ENCODE data around the gene MAP3K20.
A peak's percentile ranks its signal among the peaks of the same experiment; 100 is the strongest.
"Not testable (repeated sequence)": the region's sequence is repeated elsewhere in the genome, so short reads cannot be mapped to it uniquely, and the experiment has no call there.

The MAP3K20 gene

GRCh38 chr2:173249661-173250641, 174.3 kb downstream of the MAP3K20 start:
- no peak overlapping the region for H3K27ac ChIP-seq (ENCODE audit: low read length)
- DNase-seq (ENCODE audit: low read depth, low spot score): no peak
- no CpG with 5 or more reads among the region's 8 CpGs for WGBS (ENCODE audit: insufficient coverage, insufficient read length)
- no peaks in the 10 kb centered on the region for H3K36me3 ChIP-seq (ENCODE audit: control insufficient read depth, insufficient read depth, low read length)
- H3K4me3 ChIP-seq (ENCODE audit: low read length): no peak overlapping the region
- H3K4me1 ChIP-seq (ENCODE audit: control insufficient read depth, insufficient read depth, low read length): peaks cover 6% of the 10 kb centered on the region
- no peaks in the 10 kb centered on the region for H3K27me3 ChIP-seq (ENCODE audit: control insufficient read depth, insufficient read depth, low read length)
- H3K9me3 ChIP-seq (ENCODE audit: control insufficient read depth, insufficient read depth, low read length): no peaks in the 10 kb centered on the region

GRCh38 chr2:173251225-173251624, 175.6 kb downstream of the MAP3K20 start:
- H3K36me3 ChIP-seq (ENCODE audit: control insufficient read depth, insufficient read depth, low read length): no peaks in the 10 kb centered on the region
- no peak overlapping the region for H3K27ac ChIP-seq (ENCODE audit: low read length)
- WGBS (ENCODE audit: insufficient coverage, insufficient read length): no CpG with 5 or more reads among the region's 2 CpGs
- no peaks in the 10 kb centered on the region for H3K27me3 ChIP-seq (ENCODE audit: control insufficient read depth, insufficient read depth, low read length)
- DNase-seq (ENCODE audit: low read depth, low spot score): no peak
- H3K4me1 ChIP-seq (ENCODE audit: control insufficient read depth, insufficient read depth, low read length): peaks cover 6% of the 10 kb centered on the region
- no peaks in the 10 kb centered on the region for H3K9me3 ChIP-seq (ENCODE audit: control insufficient read depth, insufficient read depth, low read length)
- H3K4me3 ChIP-seq (ENCODE audit: low read length): no peak overlapping the region

- Histone ChIP-seq H3K4me1 (ENCODE audit: control insufficient read depth, insufficient read depth, low read length) (peaks cover 6% of the 10 kb centered on the region), H3K27me3 (ENCODE audit: control insufficient read depth, insufficient read depth, low read length) (no peaks in the 10 kb centered on the region), H3K9me3 (ENCODE audit: control insufficient read depth, insufficient read depth, low read length) (no peaks in the 10 kb centered on the region), H3K27ac (ENCODE audit: low read length) (no peak overlapping the region), H3K4me3 (ENCODE audit: low read length) (no peak overlapping the region), H3K36me3 (ENCODE audit: control insufficient read depth, insufficient read depth, low read length) (no peaks in the 10 kb centered on the region)
- DNase-seq (ENCODE audit: low read depth, low spot score): no peak
- WGBS (ENCODE audit: insufficient coverage, insufficient read length): no CpG with 5 or more reads among the region's 5 CpGs
Observed at GRCh38 chr2:173252581-173252980, 176.9 kb downstream of the MAP3K20 start.

- no peak overlapping the region for H3K4me3 ChIP-seq (ENCODE audit: low read length)
- DNase-seq (ENCODE audit: low read depth, low spot score): no peak
- WGBS (ENCODE audit: insufficient coverage, insufficient read length): no CpG with 5 or more reads among the region's 1 CpG
- H3K27ac ChIP-seq (ENCODE audit: low read length): no peak overlapping the region
- peaks cover 6% of the 10 kb centered on the region for H3K4me1 ChIP-seq (ENCODE audit: control insufficient read depth, insufficient read depth, low read length)
- no peaks in the 10 kb centered on the region for H3K27me3 ChIP-seq (ENCODE audit: control insufficient read depth, insufficient read depth, low read length)
- H3K36me3 ChIP-seq (ENCODE audit: control insufficient read depth, insufficient read depth, low read length): no peaks in the 10 kb centered on the region
- no peaks in the 10 kb centered on the region for H3K9me3 ChIP-seq (ENCODE audit: control insufficient read depth, insufficient read depth, low read length)
Observed at GRCh38 chr2:173254659-173255058, 179.0 kb downstream of the MAP3K20 start.

- no peaks in the 10 kb centered on the region for H3K36me3 ChIP-seq (ENCODE audit: control insufficient read depth, insufficient read depth, low read length)
- no peak overlapping the region for H3K27ac ChIP-seq (ENCODE audit: low read length)
- DNase-seq (ENCODE audit: low read depth, low spot score): no peak
- no CpG with 5 or more reads among the region's 4 CpGs for WGBS (ENCODE audit: insufficient coverage, insufficient read length)
- H3K4me3 ChIP-seq (ENCODE audit: low read length): no peak overlapping the region
- no peaks in the 10 kb centered on the region for H3K9me3 ChIP-seq (ENCODE audit: control insufficient read depth, insufficient read depth, low read length)
- H3K4me1 ChIP-seq (ENCODE audit: control insufficient read depth, insufficient read depth, low read length): no peaks in the 10 kb centered on the region
- no peaks in the 10 kb centered on the region for H3K27me3 ChIP-seq (ENCODE audit: control insufficient read depth, insufficient read depth, low read length)
Observed at GRCh38 chr2:173258701-173259100, 183.1 kb downstream of the MAP3K20 start.

GRCh38 chr2:173262356-173262755, 186.7 kb downstream of the MAP3K20 start:
- H3K4me1 ChIP-seq (ENCODE audit: control insufficient read depth, insufficient read depth, low read length); DNase-seq (ENCODE audit: low read depth, low spot score); H3K27ac ChIP-seq (ENCODE audit: low read length); H3K9me3 ChIP-seq (ENCODE audit: control insufficient read depth, insufficient read depth, low read length); H3K36me3 ChIP-seq (ENCODE audit: control insufficient read depth, insufficient read depth, low read length); H3K4me3 ChIP-seq (ENCODE audit: low read length); H3K27me3 ChIP-seq (ENCODE audit: control insufficient read depth, insufficient read depth, low read length): not testable (repeated sequence)
- no CpG with 5 or more reads among the region's 5 CpGs for WGBS (ENCODE audit: insufficient coverage, insufficient read length)

GRCh38 chr2:173264151-173264550, 188.5 kb downstream of the MAP3K20 start:
- no peak for DNase-seq (ENCODE audit: low read depth, low spot score)
- H3K4me1 ChIP-seq (ENCODE audit: control insufficient read depth, insufficient read depth, low read length): peaks cover 5% of the 10 kb centered on the region
- WGBS (ENCODE audit: insufficient coverage, insufficient read length): no CpG with 5 or more reads among the region's 4 CpGs
- no peak overlapping the region for H3K4me3 ChIP-seq (ENCODE audit: low read length)
- H3K27me3 ChIP-seq (ENCODE audit: control insufficient read depth, insufficient read depth, low read length): no peaks in the 10 kb centered on the region
- no peaks in the 10 kb centered on the region for H3K36me3 ChIP-seq (ENCODE audit: control insufficient read depth, insufficient read depth, low read length)
- H3K27ac ChIP-seq (ENCODE audit: low read length): no peak overlapping the region
- no peaks in the 10 kb centered on the region for H3K9me3 ChIP-seq (ENCODE audit: control insufficient read depth, insufficient read depth, low read length)

- Histone ChIP-seq H3K4me1 (ENCODE audit: control insufficient read depth, insufficient read depth, low read length) (peaks cover 5% of the 10 kb centered on the region), H3K36me3 (ENCODE audit: control insufficient read depth, insufficient read depth, low read length) (no peaks in the 10 kb centered on the region), H3K9me3 (ENCODE audit: control insufficient read depth, insufficient read depth, low read length) (no peaks in the 10 kb centered on the region), H3K27me3 (ENCODE audit: control insufficient read depth, insufficient read depth, low read length) (no peaks in the 10 kb centered on the region), H3K4me3 (ENCODE audit: low read length) (no peak overlapping the region), H3K27ac (ENCODE audit: low read length) (no peak overlapping the region)
- WGBS (ENCODE audit: insufficient coverage, insufficient read length): no CpG with 5 or more reads among the region's 14 CpGs
- DNase-seq (ENCODE audit: low read depth, low spot score): peak; percentile 7
Observed at GRCh38 chr2:173264603-173265366, 189.1 kb downstream of the MAP3K20 start.

- Histone ChIP-seq H3K36me3 (ENCODE audit: control insufficient read depth, insufficient read depth, low read length) (no peaks in the 10 kb centered on the region), H3K4me1 (ENCODE audit: control insufficient read depth, insufficient read depth, low read length) (peaks cover 1% of the 10 kb centered on the region; the same call in 1 of the 2 replicates), H3K27me3 (ENCODE audit: control insufficient read depth, insufficient read depth, low read length) (no peaks in the 10 kb centered on the region), H3K9me3 (ENCODE audit: control insufficient read depth, insufficient read depth, low read length) (no peaks in the 10 kb centered on the region), H3K4me3 (ENCODE audit: low read length) (no peak overlapping the region), H3K27ac (ENCODE audit: low read length) (no peak overlapping the region)
- DNase-seq (ENCODE audit: low read depth, low spot score): no peak
- WGBS (ENCODE audit: insufficient coverage, insufficient read length): no CpG with 5 or more reads among the region's 2 CpGs
Observed at GRCh38 chr2:173271135-173271534, 195.5 kb downstream of the MAP3K20 start.

GRCh38 chr2:173271825-173272224, 196.2 kb downstream of the MAP3K20 start:
- Histone ChIP-seq H3K4me3 (ENCODE audit: low read length) (no peak overlapping the region), H3K27me3 (ENCODE audit: control insufficient read depth, insufficient read depth, low read length) (no peaks in the 10 kb centered on the region), H3K36me3 (ENCODE audit: control insufficient read depth, insufficient read depth, low read length) (no peaks in the 10 kb centered on the region), H3K4me1 (ENCODE audit: control insufficient read depth, insufficient read depth, low read length) (0 out of 2 replicates have a peak, but pooled peaks cover 1% of the 10 kb centered on the region), H3K27ac (ENCODE audit: low read length) (no peak overlapping the region), H3K9me3 (ENCODE audit: control insufficient read depth, insufficient read depth, low read length) (no peaks in the 10 kb centered on the region)
- WGBS (ENCODE audit: insufficient coverage, insufficient read length): no CpG with 5 or more reads among the region's 5 CpGs
- DNase-seq (ENCODE audit: low read depth, low spot score): no peak

Data from iPS DF 6.9 (cell line).